GM23338 (cell line): ENCODE data around the gene CHCHD5. TPM values are rescaled to one million over a fixed set of nuclear protein-coding genes. Genes with fewer than 3 reads are reported as not detected.
"Not testable (repeated sequence)": the region's sequence is repeated elsewhere in the genome, so short reads cannot be mapped to it uniquely, and the experiment has no call there.

ENCODE experiments used
- ATAC-seq: fragments of 200-7000 bp; cut with Tn5 transposase; 3 replicates; pipeline ENCODE4 v1.9.1; 2020
- DNase-seq: peaks from one replicate; pipeline ENCODE4 v3.0.0-alpha.2; 2015; ENCODE audit warnings: low spot score
- H2AFZ ChIP-seq: fragments of 200-600 bp; sonication (generic); 2 replicates; pipeline ENCODE4 v1.8.0; 2016; ENCODE audit warnings: antibody characterized with exemption, mild to moderate bottlenecking, moderate library complexity
- H3F3A ChIP-seq: fragments of 200-600 bp; sonication (generic); replicated peaks from 2 replicates; pipeline ENCODE4 v1.8.0; 2017; ENCODE audit warnings: antibody characterized with exemption, mixed run types, low read depth
- H3K27ac ChIP-seq: fragments of 200-600 bp; sonication (generic); 2 replicates; pipeline ENCODE4 v1.6.1; 2016; ENCODE audit warnings: low read depth
- H3K27me3 ChIP-seq: fragments of 200-600 bp; sonication (generic); 2 replicates; pipeline ENCODE4 v1.8.0; 2016; ENCODE audit warnings: mild to moderate bottlenecking, mixed run types, moderate library complexity; ENCODE audit not compliant: insufficient read depth
- H3K36me3 ChIP-seq: fragments of 200-600 bp; sonication (generic); 2 replicates; pipeline ENCODE4 v1.8.0; 2016; ENCODE audit warnings: mild to moderate bottlenecking; ENCODE audit not compliant: insufficient read depth
- H3K4me1 ChIP-seq: fragments of 200-600 bp; sonication (generic); 2 replicates; pipeline ENCODE4 v1.8.0; 2016; ENCODE audit warnings: mild to moderate bottlenecking, moderate library complexity; ENCODE audit not compliant: insufficient read depth
- H3K4me2 ChIP-seq: fragments of 200-600 bp; sonication (generic); 2 replicates; pipeline ENCODE4 v1.7.1; 2017; ENCODE audit warnings: mixed run types
- H3K4me3 ChIP-seq: fragments of 200-600 bp; sonication (generic); 2 replicates; pipeline ENCODE4 v1.6.1; 2016; ENCODE audit warnings: mixed run types
- H3K79me2 ChIP-seq: fragments of 200-600 bp; sonication (generic); replicated peaks from 2 replicates; pipeline ENCODE4 v1.8.0; 2017; ENCODE audit warnings: mild to moderate bottlenecking; ENCODE audit not compliant: insufficient read depth
- H3K9me2 ChIP-seq: fragments of 200-600 bp; sonication (generic); 2 replicates; pipeline ENCODE4 v1.8.0; 2017; ENCODE audit not compliant: insufficient read depth
- H4K20me1 ChIP-seq: fragments of 200-600 bp; sonication (generic); replicated peaks from 2 replicates; pipeline ENCODE4 v1.8.0; 2017; ENCODE audit warnings: mild to moderate bottlenecking; ENCODE audit not compliant: insufficient read depth
- H3K27ac Mint-ChIP-seq: 2 replicates; pipeline ENCODE4 v1.8.0; 2020; ENCODE audit warnings: inconsistent platforms, mild to moderate bottlenecking, moderate library complexity, mixed read lengths
- H3K27me3 Mint-ChIP-seq: 3 replicates; pipeline ENCODE4 v1.8.0; 2022; ENCODE audit warnings: low read depth, mild to moderate bottlenecking, moderate library complexity, mixed read lengths, inconsistent platforms; ENCODE audit not compliant: insufficient read depth, poor library complexity
- H3K36me3 Mint-ChIP-seq: 3 replicates; pipeline ENCODE4 v1.8.0; 2021; ENCODE audit warnings: low read depth, mild to moderate bottlenecking, inconsistent platforms, moderate library complexity, mixed read lengths
- H3K4me1 Mint-ChIP-seq: 3 replicates; pipeline ENCODE4 v1.8.0; 2020; ENCODE audit warnings: mild to moderate bottlenecking, inconsistent platforms, mixed read lengths
- H3K4me3 Mint-ChIP-seq: 3 replicates; pipeline ENCODE4 v1.8.0; 2021; ENCODE audit warnings: moderate library complexity, mild to moderate bottlenecking, inconsistent platforms, mixed read lengths
- H3K9me3 Mint-ChIP-seq: 3 replicates; pipeline ENCODE4 v1.8.0; 2020; ENCODE audit warnings: moderate library complexity, mild to moderate bottlenecking, inconsistent platforms, mixed read lengths
- ETS1 ChIP-seq: IDR thresholded peaks from 2 replicates; pipeline ENCODE4 v1.6.1; 2016; ENCODE audit warnings: antibody characterized with exemption
- EZH2 ChIP-seq: fragments of 200-600 bp; sonication (generic); IDR thresholded peaks from one replicate; pipeline ENCODE4 v1.8.0; 2017; ENCODE audit warnings: antibody characterized with exemption, mild to moderate bottlenecking, low read depth; ENCODE audit not compliant: unreplicated experiment
- EZH2phosphoT487 ChIP-seq: fragments of 200-600 bp; sonication (generic); IDR thresholded peaks from one replicate; pipeline ENCODE4 v1.8.1; 2018; ENCODE audit warnings: antibody characterized with exemption; ENCODE audit not compliant: unreplicated experiment
- NANOG ChIP-seq: IDR thresholded peaks from 2 replicates; pipeline ENCODE4 v1.6.1; 2016; ENCODE audit warnings: antibody characterized with exemption, borderline replicate concordance
- REST ChIP-seq: IDR thresholded peaks from one replicate; pipeline ENCODE4 v1.6.1; 2018; ENCODE audit warnings: antibody characterized with exemption; ENCODE audit not compliant: unreplicated experiment
- STAT1 ChIP-seq: IDR thresholded peaks from one replicate; pipeline ENCODE4 v1.6.1; 2016; ENCODE audit warnings: antibody characterized with exemption; ENCODE audit not compliant: unreplicated experiment
- ZNF331 ChIP-seq: fragments of 250-450 bp; sonication (Bioruptor Pico); IDR thresholded peaks from 2 replicates; pipeline ENCODE4 v1.5.0; 2020; ENCODE audit warnings: low read depth, mild to moderate bottlenecking, moderate library complexity
- polyA plus RNA-seq: library from polyadenylated mRNA; unstranded; fragments of >200 nt; fragmentation: Nextera tagmentation; extraction: Ambion mirVana; gene quantifications from 2 replicates; pipeline ENCODE4 v1.2.1, GENCODE V29; 2016
- total RNA-seq: library from RNA; depleted of rRNA; stranded (reverse); fragments of >200 nt; shearing (Covaris generic); gene quantifications from 2 replicates; pipeline ENCODE4 v1.2.3, GENCODE V29; 2014

Gene CHCHD5
- total and polyA plus RNA-seq, 2 experiments from 2014 or later, result 15.5 to 69.9 TPM

GRCh38 chr2:112548980-112549379 lies 35.4 kb upstream of the CHCHD5 start (continued):
- TF ChIP-seq REST, result no peak
- TF ChIP-seq STAT1, result no peak
- no peak for TF ChIP-seq EZH2
- no peak for TF ChIP-seq NANOG

GRCh38 chr2:112566104-112566503 lies 18.3 kb upstream of the CHCHD5 start:
- H3F3A ChIP-seq, result 0 out of 2 replicates have a peak, but pooled peaks cover 4% of the 10 kb centered on the region
- no peak overlapping the region for H3K4me2 ChIP-seq
- H3K79me2 ChIP-seq, result 0 out of 2 replicates have a peak, but pooled peaks cover 9% of the 10 kb centered on the region
- Mint-ChIP-seq H3K27me3 (no peaks in the 10 kb centered on the region), H3K9me3 (no peaks in the 10 kb centered on the region), H3K4me1 (no peaks in the 10 kb centered on the region), H3K36me3 (peaks cover 85% of the 10 kb centered on the region), H3K27ac (no peak overlapping the region), H3K4me3 (no peak overlapping the region)
- no peaks in the 10 kb centered on the region for H3K4me1 ChIP-seq
- H4K20me1 ChIP-seq, result peaks cover 30% of the 10 kb centered on the region
- H2AFZ ChIP-seq, result no peak overlapping the region
- DNase-seq, result no peak
- H3K27me3 ChIP-seq, result no peaks in the 10 kb centered on the region
- H3K9me2 ChIP-seq, result no peaks in the 10 kb centered on the region
- no peak overlapping the region for H3K27ac ChIP-seq
- H3K36me3 ChIP-seq, result peaks cover 86% of the 10 kb centered on the region
- no peak overlapping the region for H3K4me3 ChIP-seq
- ATAC-seq, result no peak
- no peak for TF ChIP-seq ZNF331 (CRISPR knock-in tag)
- TF ChIP-seq REST, result no peak
- TF ChIP-seq EZH2phosphoT487, result no peak
- no peak for TF ChIP-seq ETS1
- no peak for TF ChIP-seq STAT1
- TF ChIP-seq NANOG, result no peak

- not testable (repeated sequence) for H3K4me1 Mint-ChIP-seq, H3K4me1 ChIP-seq, H3F3A ChIP-seq, H3K27me3 Mint-ChIP-seq, H3K27ac ChIP-seq, H2AFZ ChIP-seq, H3K4me3 Mint-ChIP-seq, ATAC-seq, DNase-seq, H3K27me3 ChIP-seq, H3K27ac Mint-ChIP-seq, H3K9me2 ChIP-seq, H3K9me3 Mint-ChIP-seq, H3K4me2 ChIP-seq, H3K4me3 ChIP-seq
- H3K36me3 Mint-ChIP-seq, result peaks cover 85% of the 10 kb centered on the region
- peaks cover 88% of the 10 kb centered on the region for H3K36me3 ChIP-seq
- peaks cover 30% of the 10 kb centered on the region for H4K20me1 ChIP-seq
- H3K79me2 ChIP-seq, result 0 out of 2 replicates have a peak, but pooled peaks cover 13% of the 10 kb centered on the region
Measured at GRCh38 chr2:112566508-112566907, 17.9 kb upstream of the CHCHD5 start.
